Umbilical cord (tissue), 2 donors: ENCODE data around the gene CERK. TPM values are rescaled to one million over a fixed set of nuclear protein-coding genes. Genes with fewer than 3 reads are reported as not detected.

ENCODE experiments used
- DNase-seq: peaks from one replicate; pipeline ENCODE4 v3.0.0-alpha.2; 2015; ENCODE audit warnings: low spot score
- total RNA-seq: library from RNA; depleted of rRNA; stranded (reverse); fragments of >200 nt; gene quantifications from one replicate; pipeline ENCODE4 v1.2.3, GENCODE V29; 2014; ENCODE audit warnings: low replicate concordance; ENCODE audit not compliant: insufficient read depth

Gene CERK
- total RNA-seq, 1 donor from 2014 or later = 42.4 TPM

- DNase-seq = no peak
Measured at GRCh38 chr22:46766611-46767010, 28.6 kb upstream of the CERK start.

GRCh38 chr22:46764779-46765485 is 26.9 kb upstream of the CERK start:
- DNase-seq = no peak

GRCh38 chr22:46764140-46764680 is 26.2 kb upstream of the CERK start:
- no peak for DNase-seq

- DNase-seq = peak; percentile 35
Measured at GRCh38 chr22:46763051-46763705, 25.1 kb upstream of the CERK start.

- DNase-seq = peak; percentile 95
Measured at GRCh38 chr22:46762238-46763050, 24.4 kb upstream of the CERK start, which contains the start of gene TBC1D22A. Gene TBC1D22A (plus strand): TSS chr22:46762650. CDS start chr22:46762787, 137 bp downstream.

GRCh38 chr22:46761539-46762237 is 23.6 kb upstream of the CERK start:
- no peak for DNase-seq

GRCh38 chr22:46761017-46761416 is 23.0 kb upstream of the CERK start:
- DNase-seq = no peak

- peak; percentile 73 for DNase-seq
Measured at GRCh38 chr22:46758867-46759290, 20.8 kb upstream of the CERK start.

- DNase-seq = no peak
Measured at GRCh38 chr22:46758121-46758520, 20.1 kb upstream of the CERK start.

- no peak for DNase-seq
Measured at GRCh38 chr22:46757104-46757503, 19.1 kb upstream of the CERK start.

GRCh38 chr22:46756097-46756496 is 18.0 kb upstream of the CERK start:
- no peak for DNase-seq

- DNase-seq = no peak
Measured at GRCh38 chr22:46755525-46755924, 17.5 kb upstream of the CERK start.

GRCh38 chr22:46754826-46755225 is 16.8 kb upstream of the CERK start:
- DNase-seq = no peak

- DNase-seq = peak; percentile 80
Measured at GRCh38 chr22:46754110-46754799, 16.2 kb upstream of the CERK start.

- DNase-seq = no peak
Measured at GRCh38 chr22:46753761-46754109, 15.7 kb upstream of the CERK start.

GRCh38 chr22:46753360-46753759 is 15.3 kb upstream of the CERK start:
- DNase-seq = no peak

- DNase-seq = no peak
Measured at GRCh38 chr22:46752988-46753310, 14.9 kb upstream of the CERK start.

- DNase-seq = no peak
Measured at GRCh38 chr22:46752286-46752987, 14.4 kb upstream of the CERK start.

GRCh38 chr22:46750863-46751443 is 12.9 kb upstream of the CERK start:
- DNase-seq = no peak

GRCh38 chr22:46750530-46750800 is 12.4 kb upstream of the CERK start:
- no peak for DNase-seq
